Type B pancreatic cell (in vitro differentiated cells): Measurements from ENCODE around the gene AMPD2. TPM values are rescaled to one million over a fixed set of nuclear protein-coding genes. Genes with fewer than 3 reads are reported as not detected.

Experiments used
- DNase-seq: peaks from one replicate; pipeline ENCODE4 v3.0.0; 2021; ENCODE audit warnings: mixed read lengths; ENCODE audit not compliant: unreplicated experiment; ENCODE audit errors: extremely low spot score
- H3K27ac Mint-ChIP-seq: 2 replicates; pipeline ENCODE4 v1.8.0; 2021; ENCODE audit warnings: mild to moderate bottlenecking, mixed read lengths
- H3K27me3 Mint-ChIP-seq: 2 replicates; pipeline ENCODE4 v1.8.0; 2021; ENCODE audit warnings: mixed read lengths
- H3K36me3 Mint-ChIP-seq: 2 replicates; pipeline ENCODE4 v1.8.0; 2021; ENCODE audit warnings: mixed read lengths
- H3K4me1 Mint-ChIP-seq: one replicate; pipeline ENCODE4 v1.8.0; 2021; ENCODE audit warnings: mixed read lengths; ENCODE audit not compliant: unreplicated experiment
- H3K4me3 Mint-ChIP-seq: 2 replicates; pipeline ENCODE4 v1.8.0; 2021; ENCODE audit warnings: mild to moderate bottlenecking, mixed read lengths
- H3K9me3 Mint-ChIP-seq: 2 replicates; pipeline ENCODE4 v1.8.0; 2021; ENCODE audit warnings: mixed read lengths
- CTCF ChIP-seq: fragments of 200-600 bp; sonication (generic); conservative IDR thresholded peaks from 2 replicates; pipeline ENCODE4 v1.5.0; 2021; ENCODE audit warnings: antibody characterized with exemption, mild to moderate bottlenecking
- total RNA-seq: library from RNA; stranded (reverse); gene quantifications from 2 replicates; pipeline ENCODE4 v1.2.1, GENCODE V29; 2021; ENCODE audit warnings: low replicate concordance

AMPD2 gene
- total RNA-seq, 1 donor from 2014 or later: 105 TPM

GRCh38 chr1:109637446-109637845 lies 17.8 kb downstream of the AMPD2 start:
- TF ChIP-seq CTCF: no peak
- Mint-ChIP-seq H3K4me3 (no peak overlapping the region), H3K27ac (no peak overlapping the region), H3K9me3 (no peaks in the 10 kb centered on the region), H3K4me1 (peaks cover 25% of the 10 kb centered on the region), H3K27me3 (no peaks in the 10 kb centered on the region), H3K36me3 (no peaks in the 10 kb centered on the region)
- DNase-seq: no peak

- H3K27ac Mint-ChIP-seq: no peak overlapping the region
- H3K9me3 Mint-ChIP-seq: no peaks in the 10 kb centered on the region
- peaks cover 34% of the 10 kb centered on the region for H3K4me1 Mint-ChIP-seq
- H3K27me3 Mint-ChIP-seq: no peaks in the 10 kb centered on the region
- no peak for TF ChIP-seq CTCF
- DNase-seq: no peak
- H3K36me3 Mint-ChIP-seq: no peaks in the 10 kb centered on the region
- no peak overlapping the region for H3K4me3 Mint-ChIP-seq
Measured at GRCh38 chr1:109639063-109639840, 19.6 kb downstream of the AMPD2 start.

GRCh38 chr1:109639841-109640184 lies 20.2 kb downstream of the AMPD2 start:
- Mint-ChIP-seq H3K36me3 (no peaks in the 10 kb centered on the region), H3K4me1 (peaks cover 33% of the 10 kb centered on the region), H3K9me3 (no peaks in the 10 kb centered on the region), H3K4me3 (no peak overlapping the region), H3K27ac (no peak overlapping the region), H3K27me3 (no peaks in the 10 kb centered on the region)
- DNase-seq: peak; percentile 60
- no peak for TF ChIP-seq CTCF

GRCh38 chr1:109640285-109640865 lies 20.7 kb downstream of the AMPD2 start:
- Mint-ChIP-seq H3K4me3 (no peak overlapping the region), H3K27ac (no peak overlapping the region), H3K4me1 (peaks cover 36% of the 10 kb centered on the region), H3K9me3 (no peaks in the 10 kb centered on the region), H3K27me3 (no peaks in the 10 kb centered on the region), H3K36me3 (no peaks in the 10 kb centered on the region)
- peak; percentile 88 for DNase-seq
- peak; percentile 92 for TF ChIP-seq CTCF

- no peak overlapping the region for H3K27ac Mint-ChIP-seq
- no peak for DNase-seq
Measured at GRCh38 chr1:109641078-109641740, 21.6 kb downstream of the AMPD2 start.

More at GRCh38 chr1:109641078-109641740, 21.6 kb downstream of the AMPD2 start:
- Mint-ChIP-seq H3K27me3 (no peaks in the 10 kb centered on the region), H3K36me3 (no peaks in the 10 kb centered on the region), H3K4me3 (no peak overlapping the region), H3K9me3 (no peaks in the 10 kb centered on the region), H3K4me1 (peaks cover 29% of the 10 kb centered on the region)
- no peak for TF ChIP-seq CTCF
